ENCODE measurements around the gene FAM124B.

The FAM124B gene

GRCh38 chr2:224381521-224382279, 20.2 kb downstream of the FAM124B start:
- no peak for DNase-seq (ENCODE audit: low spot score)

- no peak for DNase-seq (ENCODE audit: low spot score)
Observed at GRCh38 chr2:224379986-224380385, 21.9 kb downstream of the FAM124B start.

- DNase-seq (ENCODE audit: low spot score): no peak
Observed at GRCh38 chr2:224379172-224379571, 22.7 kb downstream of the FAM124B start.

GRCh38 chr2:224378701-224379097, 23.2 kb downstream of the FAM124B start:
- DNase-seq (ENCODE audit: low spot score): no peak

- DNase-seq (ENCODE audit: low spot score): no peak
Observed at GRCh38 chr2:224377751-224378700, 23.9 kb downstream of the FAM124B start.

GRCh38 chr2:224372641-224373040, 29.3 kb downstream of the FAM124B start:
- DNase-seq (ENCODE audit: low spot score): no peak

GRCh38 chr2:224369028-224369632, 32.8 kb downstream of the FAM124B start:
- DNase-seq (ENCODE audit: low spot score): peak; percentile 64

GRCh38 chr2:224366267-224366844, 35.6 kb downstream of the FAM124B start:
- no peak for DNase-seq (ENCODE audit: low spot score)

GRCh38 chr2:224365331-224365730, 36.6 kb downstream of the FAM124B start:
- no peak for DNase-seq (ENCODE audit: low spot score)

- DNase-seq (ENCODE audit: low spot score): no peak
Observed at GRCh38 chr2:224363281-224363680, 38.6 kb downstream of the FAM124B start.

GRCh38 chr2:224362094-224362493, 39.8 kb downstream of the FAM124B start:
- DNase-seq (ENCODE audit: low spot score): no peak

- DNase-seq (ENCODE audit: low spot score): no peak
Observed at GRCh38 chr2:224360801-224361251, 41.1 kb downstream of the FAM124B start.

GRCh38 chr2:224359569-224359968, 42.3 kb downstream of the FAM124B start:
- DNase-seq (ENCODE audit: low spot score): peak; percentile 42

GRCh38 chr2:224357098-224357901, 44.6 kb downstream of the FAM124B start:
- DNase-seq (ENCODE audit: low spot score): peak; percentile 77

GRCh38 chr2:224354632-224355211, 47.2 kb downstream of the FAM124B start:
- DNase-seq (ENCODE audit: low spot score): no peak

- DNase-seq (ENCODE audit: low spot score): no peak
Observed at GRCh38 chr2:224350703-224351102, 51.2 kb downstream of the FAM124B start.

GRCh38 chr2:224349396-224349795, 52.5 kb downstream of the FAM124B start:
- no peak for DNase-seq (ENCODE audit: low spot score)

GRCh38 chr2:224347176-224348051, 54.5 kb downstream of the FAM124B start:
- no peak for DNase-seq (ENCODE audit: low spot score)

- DNase-seq (ENCODE audit: low spot score): no peak
Observed at GRCh38 chr2:224345492-224345891, 56.4 kb downstream of the FAM124B start.

- DNase-seq (ENCODE audit: low spot score): no peak
Observed at GRCh38 chr2:224343226-224343625, 58.7 kb downstream of the FAM124B start.

All from AG20443 (cell line).